Metanephros (tissue), 1 donor: Measurements from ENCODE around the gene GNA15. TPM values are rescaled to one million over a fixed set of nuclear protein-coding genes. Genes with fewer than 3 reads are reported as not detected.

Experiments used
- total RNA-seq: library from RNA; depleted of rRNA; stranded (reverse); fragments of >200 nt; gene quantifications from one replicate; pipeline ENCODE4 v1.2.3, GENCODE V29; 2014

Gene GNA15, protein sequence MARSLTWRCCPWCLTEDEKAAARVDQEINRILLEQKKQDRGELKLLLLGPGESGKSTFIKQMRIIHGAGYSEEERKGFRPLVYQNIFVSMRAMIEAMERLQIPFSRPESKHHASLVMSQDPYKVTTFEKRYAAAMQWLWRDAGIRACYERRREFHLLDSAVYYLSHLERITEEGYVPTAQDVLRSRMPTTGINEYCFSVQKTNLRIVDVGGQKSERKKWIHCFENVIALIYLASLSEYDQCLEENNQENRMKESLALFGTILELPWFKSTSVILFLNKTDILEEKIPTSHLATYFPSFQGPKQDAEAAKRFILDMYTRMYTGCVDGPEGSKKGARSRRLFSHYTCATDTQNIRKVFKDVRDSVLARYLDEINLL
- total RNA-seq = 4.7 TPM

DNA sequence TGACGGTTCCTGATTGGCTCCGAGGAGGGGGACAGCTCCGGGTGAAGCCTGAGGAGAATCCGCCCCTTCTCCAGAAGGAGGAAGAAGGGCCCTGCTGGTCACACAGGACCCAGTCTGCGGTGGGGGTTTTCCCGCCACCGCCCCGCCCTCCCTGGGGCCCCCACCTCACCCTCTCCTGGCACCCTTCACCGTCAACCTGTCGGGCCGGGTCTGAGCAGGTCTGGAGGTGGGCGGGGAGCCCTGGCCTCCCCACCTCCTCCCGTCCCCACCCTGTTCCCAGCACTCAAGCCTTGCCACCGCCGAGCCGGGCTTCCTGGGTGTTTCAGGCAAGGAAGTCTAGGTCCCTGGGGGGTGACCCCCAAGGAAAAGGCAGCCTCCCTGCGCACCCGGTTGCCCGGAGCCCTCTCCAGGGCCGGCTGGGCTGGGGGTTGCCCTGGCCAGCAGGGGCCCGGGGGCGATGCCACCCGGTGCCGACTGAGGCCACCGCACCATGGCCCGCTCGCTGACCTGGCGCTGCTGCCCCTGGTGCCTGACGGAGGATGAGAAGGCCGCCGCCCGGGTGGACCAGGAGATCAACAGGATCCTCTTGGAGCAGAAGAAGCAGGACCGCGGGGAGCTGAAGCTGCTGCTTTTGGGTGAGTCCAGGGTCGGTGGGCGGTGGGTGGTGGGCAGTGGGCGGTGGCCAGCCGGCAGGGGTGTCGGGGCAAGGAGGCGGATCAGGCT is at the start of gene GNA15:
GNA15 (plus strand) TSS at position 73 of the 723 bp plus-strand sequence; CDS start at position 491, 418 bp downstream.

DNA sequence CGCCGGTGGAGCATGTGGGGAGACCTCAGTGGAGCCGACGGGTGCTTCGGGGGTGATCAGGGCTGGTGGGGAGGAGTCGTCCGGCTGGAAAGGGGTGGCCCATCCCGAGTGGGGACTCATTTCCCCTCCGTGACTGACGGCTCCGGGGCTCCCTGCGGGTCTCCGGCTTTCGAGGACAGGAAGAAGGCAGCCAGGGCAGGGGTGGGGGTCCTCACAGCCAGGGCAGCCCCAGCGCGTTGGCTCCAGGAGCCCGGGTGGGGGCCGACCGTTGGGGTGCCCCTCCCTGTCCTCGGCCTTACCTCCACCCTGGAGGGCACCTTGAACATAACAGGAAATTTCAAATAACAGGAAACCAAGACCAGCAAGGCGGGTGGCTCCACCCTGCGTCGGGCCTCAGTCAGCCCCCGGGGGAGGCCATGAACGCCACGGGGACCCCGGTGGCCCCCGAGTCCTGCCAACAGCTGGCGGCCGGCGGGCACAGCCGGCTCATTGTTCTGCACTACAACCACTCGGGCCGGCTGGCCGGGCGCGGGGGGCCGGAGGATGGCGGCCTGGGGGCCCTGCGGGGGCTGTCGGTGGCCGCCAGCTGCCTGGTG is 42.6 kb downstream of the GNA15 start, which contains the start of gene S1PR4:
S1PR4 (plus strand) TSS at position 393 of the 596 bp plus-strand sequence; CDS start at position 417, 24 bp downstream.

DNA sequence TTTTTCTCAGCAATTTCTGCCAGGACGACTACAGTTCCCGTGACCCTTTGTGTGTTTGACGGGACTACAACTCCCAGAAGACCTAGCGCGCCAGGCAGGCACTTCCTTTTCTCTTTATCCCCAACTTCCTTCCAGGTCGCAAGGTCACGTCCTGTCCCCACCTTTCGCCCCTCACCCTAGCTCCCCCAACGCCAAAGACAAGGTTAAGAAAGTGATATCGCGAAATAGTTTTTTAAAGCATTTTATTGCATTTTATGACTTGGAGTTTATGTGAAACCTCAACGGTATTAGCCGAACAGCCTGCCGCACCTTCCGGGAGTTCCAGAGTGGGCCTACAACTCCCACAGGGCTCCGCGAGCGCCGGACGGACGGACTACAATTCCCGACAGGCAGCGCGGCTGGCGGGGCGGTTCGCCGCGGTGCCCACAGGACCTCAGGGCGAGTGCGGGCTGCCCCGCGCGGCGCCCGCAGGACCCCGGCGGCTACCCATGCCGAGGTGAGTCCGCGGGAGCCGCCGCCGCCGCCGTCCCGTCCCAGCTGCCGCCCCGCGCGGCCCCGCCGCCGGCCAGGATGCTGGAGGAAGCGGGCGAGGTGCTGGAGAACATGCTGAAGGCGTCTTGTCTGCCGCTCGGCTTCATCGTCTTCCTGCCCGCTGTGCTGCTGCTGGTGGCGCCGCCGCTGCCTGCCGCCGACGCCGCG is 49.8 kb downstream of the GNA15 start, which contains the start of gene NCLN:
NCLN (plus strand) TSS at position 470 of the 699 bp plus-strand sequence; CDS start at position 571, 101 bp downstream.

Other genes starting within 250 kb of the GNA15 start
- 6.1 TPM for gene ZNF57, start 235.1 kb upstream of the GNA15 start, total RNA-seq
- 9.3 TPM for gene ZNF77, start 191.1 kb upstream of the GNA15 start, total RNA-seq
- gene TLE6, start 158.5 kb upstream of the GNA15 start, total RNA-seq = 7.6 TPM
- 40.8 TPM for gene TLE2, start 106.8 kb upstream of the GNA15 start, total RNA-seq
- 145 TPM for gene TLE5, start 73.5 kb upstream of the GNA15 start, total RNA-seq
- gene GNA11, start 41.7 kb upstream of the GNA15 start, total RNA-seq = 49.9 TPM
- gene S1PR4, start 42.7 kb downstream of the GNA15 start, total RNA-seq = 4.8 TPM
- gene NCLN, start 49.9 kb downstream of the GNA15 start, total RNA-seq = 27.7 TPM
- gene CELF5, start 88.6 kb downstream of the GNA15 start, total RNA-seq = 0.58 TPM
- 47.7 TPM for gene NFIC, start 230.6 kb downstream of the GNA15 start, total RNA-seq